A172 (cell line): ENCODE data around the gene C22orf31. TPM values are rescaled to one million over a fixed set of nuclear protein-coding genes. Genes with fewer than 3 reads are reported as not detected.
"Not testable (repeated sequence)": the region's sequence is repeated elsewhere in the genome, so short reads cannot be mapped to it uniquely, and the experiment has no call there.

Source experiments
- DNase-seq: peaks from one replicate; pipeline ENCODE4 v3.0.0-alpha.2; 2015; ENCODE audit warnings: low spot score
- total RNA-seq: library from RNA; depleted of rRNA; stranded (reverse); fragments of >200 nt; shearing (Covaris generic); gene quantifications from 2 replicates; pipeline ENCODE4 v1.2.3, GENCODE V29; 2014

Gene C22orf31
- total RNA-seq, 1 experiment from 2014 or later, result not detected

GRCh38 chr22:29055192-29055830 lies 6.3 kb downstream of the C22orf31 start:
- no peak for DNase-seq

DNA sequence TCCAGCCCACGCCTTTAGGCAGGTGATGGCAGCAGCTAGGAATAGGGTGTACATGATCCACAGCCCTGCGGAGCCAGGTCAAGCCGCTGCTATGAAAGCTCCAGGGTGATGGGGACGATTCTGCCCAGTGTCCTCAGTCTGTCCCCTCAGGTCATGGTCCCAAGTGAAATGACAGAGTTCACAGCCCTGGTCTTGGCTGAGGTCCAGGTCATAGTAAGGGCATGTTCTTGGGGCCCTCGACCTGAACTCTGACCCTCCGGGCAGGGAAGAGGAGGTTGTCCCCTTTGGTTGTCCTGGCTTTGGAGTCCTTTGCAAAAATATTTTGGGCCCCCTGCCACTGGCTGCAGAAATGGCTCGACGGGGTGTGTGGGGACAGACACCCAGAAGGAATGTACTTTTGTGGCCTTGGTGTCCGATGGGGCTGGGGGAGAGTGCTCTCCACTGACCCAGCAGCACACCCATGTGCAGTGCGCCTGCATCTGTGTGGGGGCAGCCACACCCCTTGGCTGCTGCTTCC lies 7.3 kb downstream of the C22orf31 start:
- DNase-seq, result no peak

- DNase-seq, result no peak
Measured at GRCh38 chr22:29053048-29053702, 8.5 kb downstream of the C22orf31 start.

GRCh38 chr22:29050457-29050856 lies 11.2 kb downstream of the C22orf31 start:
- DNase-seq, result no peak

DNA sequence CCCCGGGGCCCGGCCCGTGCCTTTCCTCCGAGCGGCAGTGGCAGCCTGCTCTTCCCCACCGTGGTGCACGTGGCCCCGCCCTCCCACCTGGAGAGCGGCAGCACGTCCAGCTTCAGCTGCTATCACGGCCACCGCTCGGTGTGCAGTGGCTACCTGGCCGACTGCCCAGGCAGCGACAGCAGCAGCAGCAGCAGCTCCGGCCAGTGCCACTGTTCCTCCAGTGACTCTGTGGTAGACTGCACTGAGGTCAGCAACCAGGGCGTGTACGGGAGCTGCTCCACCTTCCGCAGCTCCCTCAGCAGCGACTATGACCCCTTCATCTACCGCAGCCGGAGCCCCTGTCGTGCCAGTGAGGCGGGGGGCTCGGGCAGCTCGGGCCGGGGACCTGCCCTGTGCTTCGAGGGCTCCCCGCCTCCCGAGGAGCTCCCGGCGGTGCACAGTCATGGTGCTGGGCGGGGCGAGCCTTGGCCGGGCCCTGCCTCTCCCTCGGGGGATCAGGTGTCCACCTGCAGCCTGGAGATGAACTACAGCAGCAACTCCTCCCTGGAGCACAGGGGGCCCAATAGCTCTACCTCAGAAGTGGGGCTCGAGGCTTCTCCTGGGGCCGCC lies 11.9 kb downstream of the C22orf31 start:
- no peak for DNase-seq

DNA sequence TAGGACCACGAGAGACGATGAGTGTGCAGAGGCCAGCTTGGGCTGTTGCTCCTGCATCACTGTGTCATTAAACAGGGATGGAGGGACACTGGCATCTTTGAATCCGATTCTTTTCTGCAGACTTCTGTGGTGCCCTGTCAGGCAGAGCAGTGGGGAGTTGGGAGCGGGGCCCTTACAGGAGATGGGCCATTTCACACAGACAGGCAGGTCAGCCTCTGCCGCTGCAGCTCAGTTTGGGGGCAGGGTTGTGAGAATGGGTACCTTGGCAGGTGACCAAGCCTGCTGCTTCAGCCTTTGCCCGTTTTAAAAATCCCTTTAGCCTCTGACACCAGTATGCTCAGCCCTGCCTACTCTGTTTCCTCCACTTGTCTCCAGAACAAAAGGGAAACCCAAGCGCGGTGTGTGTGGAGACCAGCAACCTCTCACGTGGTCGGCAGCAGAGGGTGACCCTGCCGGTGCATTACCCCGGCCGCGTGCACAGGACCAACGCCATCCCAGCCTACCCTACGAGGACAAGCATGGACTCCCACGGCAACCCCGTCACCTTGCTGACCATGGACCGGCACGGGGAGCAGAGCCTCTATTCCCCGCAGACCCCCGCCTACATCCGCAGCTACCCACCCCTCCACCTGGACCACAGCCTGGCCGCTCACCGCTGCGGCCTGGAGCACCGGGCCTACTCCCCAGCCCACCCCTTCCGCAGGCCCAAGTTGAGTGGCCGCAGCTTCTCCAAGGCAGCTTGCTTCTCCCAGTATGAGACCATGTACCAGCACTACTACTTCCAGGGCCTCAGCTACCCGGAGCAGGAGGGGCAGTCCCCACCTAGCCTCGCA lies 12.6 kb downstream of the C22orf31 start:
- DNase-seq, result no peak

DNA sequence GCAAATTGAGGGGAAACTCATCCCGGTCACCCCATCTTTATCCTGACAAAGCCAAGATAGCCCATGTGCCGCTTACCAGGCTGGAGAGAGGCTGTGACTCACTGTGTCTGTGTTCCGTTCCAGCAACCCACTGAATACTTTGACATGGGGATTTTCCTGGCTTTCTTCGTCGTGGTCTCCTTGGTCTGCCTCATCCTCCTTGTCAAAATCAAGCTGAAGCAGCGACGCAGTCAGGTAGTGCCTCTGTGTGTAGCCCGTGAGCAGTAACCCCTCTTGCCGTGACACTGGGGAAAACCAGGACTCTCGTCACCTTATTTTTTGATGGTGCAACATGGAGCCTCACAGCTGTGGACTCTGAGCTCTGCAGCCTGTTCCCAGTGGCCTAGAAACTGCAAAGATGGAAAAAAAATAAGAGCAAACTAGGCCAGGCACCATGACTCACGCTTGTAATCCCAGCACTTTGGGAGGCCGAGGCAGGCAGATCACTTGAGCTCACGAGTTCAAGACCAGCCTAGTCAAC lies 16.9 kb downstream of the C22orf31 start:
- peak; percentile 68 for DNase-seq

DNA sequence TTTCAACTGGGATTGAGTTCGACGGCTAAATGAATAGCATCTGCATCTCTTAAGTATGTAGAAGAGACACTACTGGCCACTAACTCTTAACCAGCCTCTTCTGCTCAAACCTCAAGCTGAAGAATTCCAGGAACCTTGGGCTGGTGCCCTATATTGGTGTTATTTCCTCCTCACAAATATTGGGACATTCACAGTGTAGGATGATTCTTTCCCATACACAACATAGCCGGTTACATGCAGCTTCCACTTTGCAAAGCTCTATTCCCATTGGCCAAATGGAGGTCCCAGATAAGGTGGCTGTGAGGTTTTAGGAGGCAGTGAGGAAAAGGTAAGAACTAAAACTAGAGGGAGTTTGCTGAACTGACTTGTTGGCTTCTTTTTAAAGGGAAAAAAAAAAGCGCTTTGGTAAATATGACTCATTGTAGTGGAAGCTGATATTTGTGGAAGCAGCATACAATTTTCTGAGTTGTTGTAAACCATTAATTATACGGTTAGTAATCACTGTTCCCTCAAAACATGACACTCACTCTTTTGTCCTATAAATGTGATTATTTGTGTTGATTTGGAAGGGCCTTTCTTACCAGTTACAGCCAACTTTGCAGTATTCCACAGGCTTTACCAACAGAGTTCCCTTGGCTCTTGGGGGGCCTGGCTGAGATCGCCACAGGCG lies 17.6 kb downstream of the C22orf31 start:
- peak; percentile 50 for DNase-seq

GRCh38 chr22:29041408-29041807 lies 20.2 kb downstream of the C22orf31 start:
- DNase-seq, result no peak

GRCh38 chr22:29040385-29041275 lies 21.0 kb downstream of the C22orf31 start:
- peak; percentile 76 for DNase-seq

- not testable (repeated sequence) for DNase-seq
Measured at GRCh38 chr22:29039684-29040083, 21.9 kb downstream of the C22orf31 start.

DNA sequence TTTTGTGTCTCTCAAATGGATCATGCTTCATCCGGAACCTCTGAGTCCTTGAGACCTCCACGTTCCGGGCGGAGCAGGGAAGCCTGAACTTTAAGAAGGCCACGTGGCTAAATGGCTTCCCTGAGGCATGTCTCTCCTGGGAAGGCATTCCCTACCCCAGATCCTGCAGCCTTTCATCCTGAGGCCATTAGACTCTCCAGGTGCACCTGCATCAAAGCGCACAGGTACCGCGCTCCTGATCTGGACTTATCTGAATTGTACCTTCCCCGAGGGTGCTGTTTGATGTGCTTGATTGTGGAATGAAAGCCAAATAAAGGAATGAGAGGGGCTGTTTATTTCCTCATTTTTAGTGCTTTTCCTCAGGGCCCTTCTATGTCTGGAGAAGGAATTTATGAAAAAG lies 22.5 kb downstream of the C22orf31 start:
- DNase-seq, result no peak

GRCh38 chr22:29037340-29037932 lies 24.2 kb downstream of the C22orf31 start:
- no peak for DNase-seq

DNA sequence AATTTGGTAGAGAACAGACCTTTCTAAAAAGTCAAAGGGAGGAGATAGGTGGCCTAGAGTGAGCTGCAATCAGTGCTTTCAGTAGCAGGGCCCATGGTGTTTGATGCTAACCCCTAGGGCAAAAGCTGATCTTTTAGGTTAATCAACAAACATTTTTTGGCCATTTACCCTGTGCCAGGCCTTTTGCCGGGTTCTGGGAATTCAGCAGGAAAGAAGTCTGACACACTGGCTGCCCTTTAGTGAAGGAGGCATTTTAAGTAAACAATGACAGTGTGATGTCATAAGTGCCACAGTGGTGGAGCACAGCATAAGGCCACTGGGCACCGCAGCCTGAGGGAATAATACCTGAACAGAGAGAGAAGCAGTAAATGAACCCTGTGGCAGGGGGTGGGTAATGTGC lies 29.0 kb downstream of the C22orf31 start:
- DNase-seq, result peak; percentile 30

DNA sequence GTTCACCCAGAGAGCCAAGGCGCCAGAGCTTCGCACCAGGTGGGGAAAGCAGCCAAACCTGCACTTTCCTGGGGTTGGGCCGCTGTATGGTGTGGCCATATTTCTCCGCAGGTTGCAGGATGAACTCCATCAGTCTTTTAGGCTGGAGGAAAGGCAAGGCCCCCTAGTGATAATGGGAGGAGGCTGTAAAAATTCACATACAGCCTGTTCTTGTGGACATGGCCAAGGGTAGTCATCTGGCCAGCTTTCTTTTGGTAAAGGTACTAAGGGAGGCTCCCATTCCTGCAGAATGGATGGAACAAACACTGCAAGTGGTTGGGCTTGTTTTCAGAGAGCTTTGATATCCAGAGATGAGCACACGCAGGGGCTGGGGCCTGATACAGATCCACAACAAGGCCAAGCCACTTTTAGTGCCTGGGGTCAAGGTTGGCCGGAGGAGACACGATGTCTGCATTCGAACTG lies 29.6 kb downstream of the C22orf31 start:
- no peak for DNase-seq

GRCh38 chr22:29031227-29032011 lies 30.2 kb downstream of the C22orf31 start:
- peak; percentile 93 for DNase-seq

DNA sequence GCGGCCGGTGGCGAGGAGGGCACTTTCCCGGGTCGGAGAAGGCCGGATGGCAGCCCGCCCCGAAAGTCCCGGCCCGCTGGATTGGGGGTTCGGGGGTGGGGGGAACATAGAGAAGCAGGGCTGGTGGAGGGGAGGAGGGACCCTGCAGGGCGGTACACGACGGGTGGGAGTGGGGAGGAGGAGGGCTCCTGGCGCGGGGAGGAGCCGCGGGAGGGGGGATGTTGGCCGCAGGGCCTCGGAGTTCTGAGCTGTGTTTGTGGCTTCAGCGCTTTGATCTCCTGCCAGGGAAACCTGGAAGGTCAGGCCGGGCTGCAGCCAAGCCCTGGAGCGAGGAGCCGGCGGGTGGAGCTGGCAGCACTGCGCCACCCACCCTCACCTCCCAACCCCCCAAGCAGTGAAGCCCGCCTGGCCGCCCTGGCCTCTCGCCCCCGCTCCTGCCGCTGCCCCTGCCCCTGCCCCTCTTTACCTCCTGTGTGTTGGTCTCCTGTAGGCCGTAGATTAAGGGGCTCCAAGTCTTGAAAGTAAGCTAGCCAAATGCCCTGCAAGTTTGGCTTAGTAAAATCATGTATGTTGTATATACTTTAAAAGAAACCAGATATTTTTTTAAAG lies 30.9 kb downstream of the C22orf31 start:
- DNase-seq, result peak; percentile 79

GRCh38 chr22:29030016-29030617 lies 31.5 kb downstream of the C22orf31 start:
- DNase-seq, result peak; percentile 45
